Fibroblast of mammary gland (primary cell): ENCODE results near the gene STMN3.

Experiments used
- DNase-seq: peaks from one replicate; pipeline ENCODE4 v3.0.0-alpha.2; 2010; ENCODE audit warnings: low read depth
- H3K4me3 ChIP-seq: 2 replicates; pipeline ENCODE4 v1.5.1; 2011; ENCODE audit warnings: low read depth, mild to moderate bottlenecking, low read length, moderate library complexity; ENCODE audit not compliant: control insufficient read depth
- TF ChIP-seq, protein P1 (sequence below): conservative IDR thresholded peaks from 2 replicates; pipeline ENCODE4 v1.5.1; 2011; ENCODE audit warnings: low read depth, low read length, inconsistent platforms; ENCODE audit not compliant: control insufficient read depth, insufficient read depth

STMN3 gene

DNA sequence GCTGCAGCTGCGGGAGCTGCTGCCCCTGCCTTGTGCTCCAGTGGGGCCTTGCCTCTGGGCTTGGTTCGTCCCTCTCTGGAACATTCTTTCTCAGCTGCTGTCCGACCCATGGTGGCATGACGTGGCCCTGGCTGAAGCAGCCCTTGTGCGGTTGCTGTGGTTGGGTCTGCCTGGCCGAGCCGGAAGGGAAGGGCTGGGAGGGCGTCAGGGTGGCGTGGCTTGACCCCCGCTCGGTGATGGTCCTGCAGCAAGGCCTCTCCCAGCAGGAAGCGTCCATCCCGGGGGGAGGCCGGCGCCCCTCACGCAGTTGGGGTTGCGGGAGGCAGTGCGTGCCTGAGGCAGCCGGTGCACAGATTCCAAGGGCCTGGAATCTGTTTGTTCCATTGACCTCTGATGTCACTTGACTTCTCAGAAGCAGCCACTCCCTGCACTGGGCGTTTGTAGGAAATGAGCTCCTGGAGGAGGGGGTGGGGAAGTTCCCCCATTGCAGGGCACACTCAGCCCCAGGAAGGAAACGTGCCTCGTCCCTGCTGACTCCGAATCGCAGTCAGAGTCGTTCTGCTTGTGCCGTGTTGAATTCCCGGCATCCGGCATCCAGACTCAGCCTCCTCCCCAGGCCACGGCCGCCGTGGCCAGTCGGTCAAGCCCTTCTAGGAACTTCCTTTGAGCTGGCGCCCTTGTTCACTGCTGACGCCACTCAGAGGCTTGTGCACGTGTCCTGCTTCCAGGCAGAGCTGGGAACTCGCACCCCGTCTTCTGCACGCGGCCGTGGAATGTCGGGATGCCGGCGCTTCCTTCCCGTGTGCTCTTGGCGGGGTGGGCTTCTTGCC lies 33.5 kb upstream of the STMN3 start:
- TF ChIP-seq, protein P1, sequence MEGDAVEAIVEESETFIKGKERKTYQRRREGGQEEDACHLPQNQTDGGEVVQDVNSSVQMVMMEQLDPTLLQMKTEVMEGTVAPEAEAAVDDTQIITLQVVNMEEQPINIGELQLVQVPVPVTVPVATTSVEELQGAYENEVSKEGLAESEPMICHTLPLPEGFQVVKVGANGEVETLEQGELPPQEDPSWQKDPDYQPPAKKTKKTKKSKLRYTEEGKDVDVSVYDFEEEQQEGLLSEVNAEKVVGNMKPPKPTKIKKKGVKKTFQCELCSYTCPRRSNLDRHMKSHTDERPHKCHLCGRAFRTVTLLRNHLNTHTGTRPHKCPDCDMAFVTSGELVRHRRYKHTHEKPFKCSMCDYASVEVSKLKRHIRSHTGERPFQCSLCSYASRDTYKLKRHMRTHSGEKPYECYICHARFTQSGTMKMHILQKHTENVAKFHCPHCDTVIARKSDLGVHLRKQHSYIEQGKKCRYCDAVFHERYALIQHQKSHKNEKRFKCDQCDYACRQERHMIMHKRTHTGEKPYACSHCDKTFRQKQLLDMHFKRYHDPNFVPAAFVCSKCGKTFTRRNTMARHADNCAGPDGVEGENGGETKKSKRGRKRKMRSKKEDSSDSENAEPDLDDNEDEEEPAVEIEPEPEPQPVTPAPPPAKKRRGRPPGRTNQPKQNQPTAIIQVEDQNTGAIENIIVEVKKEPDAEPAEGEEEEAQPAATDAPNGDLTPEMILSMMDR: no peak
- peak; percentile 90 for DNase-seq
- H3K4me3 ChIP-seq: no peak overlapping the region

GRCh38 chr20:63686094-63686491 lies 32.9 kb upstream of the STMN3 start:
- TF ChIP-seq, protein P1: no peak
- DNase-seq: no peak
- no peak overlapping the region for H3K4me3 ChIP-seq

DNA sequence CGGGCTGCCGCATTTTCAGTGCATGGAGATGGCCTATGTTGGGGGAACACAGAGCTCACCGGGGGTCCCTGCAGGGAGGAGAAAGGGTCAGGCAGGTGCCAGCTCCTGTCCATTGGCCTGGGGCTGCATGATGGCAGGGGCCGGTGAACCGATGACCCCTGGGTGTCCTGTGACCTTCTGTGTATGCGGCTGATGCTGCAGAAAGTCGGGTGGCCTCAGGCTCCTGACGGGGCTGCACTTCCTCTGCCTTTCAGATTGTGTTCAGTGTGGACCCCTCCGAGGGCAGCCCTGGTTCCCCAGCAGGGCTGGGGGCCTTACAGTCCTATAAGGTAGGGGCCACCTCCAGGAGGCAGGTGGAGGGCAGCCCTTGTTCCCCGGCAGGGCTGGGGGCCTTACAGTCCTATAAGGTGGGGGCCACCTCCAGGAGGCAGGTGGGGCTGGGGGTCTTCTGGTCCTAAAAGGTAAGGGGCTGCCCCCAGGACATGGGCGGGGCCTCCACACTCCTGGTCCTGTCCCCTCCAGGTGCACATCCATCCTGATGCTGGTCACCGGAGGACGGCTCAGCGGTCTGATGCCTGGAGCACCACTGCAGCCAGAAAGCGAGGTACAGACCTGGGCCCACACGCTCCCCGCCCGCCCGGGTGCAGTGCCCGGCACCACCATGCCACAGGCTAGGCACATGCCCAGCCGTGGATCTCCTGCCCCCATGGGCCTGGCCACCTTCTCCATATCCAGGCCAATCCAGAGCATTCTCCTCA lies 32.2 kb upstream of the STMN3 start:
- H3K4me3 ChIP-seq: no peak overlapping the region
- TF ChIP-seq, protein P1: no peak
- DNase-seq: no peak

- DNase-seq: peak; percentile 99
- H3K4me3 ChIP-seq: no peak overlapping the region
Measured at GRCh38 chr20:63682384-63683139, 29.3 kb upstream of the STMN3 start.

GRCh38 chr20:63681609-63682142 lies 28.5 kb upstream of the STMN3 start:
- TF ChIP-seq, protein P1: no peak
- no peak overlapping the region for H3K4me3 ChIP-seq
- DNase-seq: no peak

More at GRCh38 chr20:63682384-63683139, 29.3 kb upstream of the STMN3 start:
- TF ChIP-seq, protein P1: no peak
